ENCODE measurements around the gene AUTS2. TPM values are rescaled to one million over a fixed set of nuclear protein-coding genes. Genes with fewer than 3 reads are reported as not detected.

AUTS2 gene
- total RNA-seq, 1 experiment from 2014 or later = 50.0 TPM

- TF ChIP-seq AR (CRISPR knock-in tag; IDR thresholded peaks at IDR 0.05) (no peak), ZNF671 (CRISPR knock-in tag; IDR thresholded peaks at IDR 0.05) (no peak)
Observed at GRCh38 chr7:70598976-70599375, 1000.7 kb downstream of the AUTS2 start (continued).

- no peak overlapping the region for H3K4me3 Mint-ChIP-seq
- H3K27me3 Mint-ChIP-seq (ENCODE audit: low read depth) = peaks cover 55% of the 10 kb centered on the region
- H3K36me3 Mint-ChIP-seq = peaks cover 12% of the 10 kb centered on the region
- TF ChIP-seq CREB1 (CRISPR knock-in tag; IDR thresholded peaks at IDR 0.05) (no peak), OVOL2 (CRISPR knock-in tag; IDR thresholded peaks at IDR 0.05; ENCODE audit: borderline replicate concordance) (no peak), MAX (CRISPR knock-in tag; IDR thresholded peaks at IDR 0.05) (no peak), ATF1 (CRISPR knock-in tag; IDR thresholded peaks at IDR 0.05) (no peak)
- no peak overlapping the region for H3K27ac Mint-ChIP-seq
- no peak for DNase-seq (ENCODE audit: low spot score)
- ChIA-PET POLR2A (no interaction called here), CTCF (no interaction called here)
- H3K4me1 Mint-ChIP-seq = peaks cover 17% of the 10 kb centered on the region
- H3K9me3 Mint-ChIP-seq = peaks cover 13% of the 10 kb centered on the region
- no peak for ATAC-seq
Observed at GRCh38 chr7:70599446-70600190, 1001.3 kb downstream of the AUTS2 start.

GRCh38 chr7:70600993-70601392 is 1002.7 kb downstream of the AUTS2 start:
- ATAC-seq = no peak
- H3K36me3 Mint-ChIP-seq = peaks cover 16% of the 10 kb centered on the region

More at GRCh38 chr7:70600993-70601392, 1002.7 kb downstream of the AUTS2 start:
- peaks cover 13% of the 10 kb centered on the region for H3K9me3 Mint-ChIP-seq
- peaks cover 42% of the 10 kb centered on the region for H3K27me3 Mint-ChIP-seq (ENCODE audit: low read depth)
- DNase-seq (ENCODE audit: low spot score) = no peak
- H3K4me3 Mint-ChIP-seq = no peak overlapping the region
- CTCF ChIA-PET = no interaction called here
- H3K27ac Mint-ChIP-seq = no peak overlapping the region
- POLR2A ChIA-PET = no interaction called here
- TF ChIP-seq MXD4 (CRISPR knock-in tag; IDR thresholded peaks at IDR 0.05; ENCODE audit: borderline replicate concordance) (no peak), ATF2 (CRISPR knock-in tag; IDR thresholded peaks at IDR 0.05; ENCODE audit: borderline replicate concordance, low read depth) (no peak), CBFB (CRISPR knock-in tag; IDR thresholded peaks at IDR 0.05; ENCODE audit: low read depth) (no peak), HMGXB4 (CRISPR knock-in tag; IDR thresholded peaks at IDR 0.05) (no peak), RORB (CRISPR knock-in tag; IDR thresholded peaks at IDR 0.05) (no peak), NFATC4 (CRISPR knock-in tag; IDR thresholded peaks at IDR 0.05) (no peak), TCF7 (CRISPR knock-in tag; IDR thresholded peaks at IDR 0.05; ENCODE audit: low read depth) (no peak), ATF6 (CRISPR knock-in tag; IDR thresholded peaks at IDR 0.05) (no peak), ZNF532 (CRISPR knock-in tag; IDR thresholded peaks at IDR 0.05; ENCODE audit: borderline replicate concordance) (no peak), CREM (CRISPR knock-in tag; IDR thresholded peaks at IDR 0.05) (no peak), ZNF281 (CRISPR knock-in tag; IDR thresholded peaks at IDR 0.05) (no peak)
- peaks cover 13% of the 10 kb centered on the region for H3K4me1 Mint-ChIP-seq
